ENCODE measurements around the gene ARMCX6. TPM values are rescaled to one million over a fixed set of nuclear protein-coding genes. Genes with fewer than 3 reads are reported as not detected.

Gene ARMCX6
- total RNA-seq, 1 experiment from 2014 or later, result 32.2 TPM

GRCh38 chrX:101605146-101605545, 12.7 kb downstream of the ARMCX6 start:
- Histone ChIP-seq H2AFZ (ENCODE audit: low read depth, low read length, poor library complexity, severe bottlenecking) (no peak overlapping the region), H3K4me3 (replicated peaks in 1 of 2; ENCODE audit: low read depth in 1 of 2, low read length in 2 of 2) (no peak overlapping the region), H3K9me3 (ENCODE audit: control insufficient read depth in 1 of 2, insufficient read depth in 1 of 2, low read depth in 1 of 2, low read length in 2 of 2) (no peaks in the 10 kb centered on the region), H3K27me3 (ENCODE audit: insufficient read depth, low read length) (0 out of 2 replicates have a peak, but pooled peaks cover 3% of the 10 kb centered on the region), H3K36me3 (ENCODE audit: control insufficient read depth in 1 of 2, insufficient read depth in 2 of 2, low read length in 2 of 2) (no peaks in the 10 kb centered on the region), H3K27ac (ENCODE audit: low read depth, low read length) (no peak overlapping the region), H3K9me2 (ENCODE audit: insufficient read depth) (no peaks in the 10 kb centered on the region), H3K4me1 (ENCODE audit: control insufficient read depth in 1 of 2, insufficient read depth in 2 of 2, low read length in 2 of 2) (no peaks in the 10 kb centered on the region), H3K4me2 (ENCODE audit: low read length) (no peak overlapping the region), H3K9ac (ENCODE audit: low read length) (no peak overlapping the region), H4K20me1 (ENCODE audit: insufficient read depth) (no peaks in the 10 kb centered on the region), H3K79me2 (ENCODE audit: insufficient read depth, low read length) (no peaks in the 10 kb centered on the region)
- intact Hi-C loops (cut with micrococcal nuclease), result no loop called here
- ChIA-PET RAD21 (ENCODE audit: low non-redundant PET in 1 of 2, low total read pairs in 2 of 2, uncharacterized antibody in 2 of 2, unreplicated experiment in 2 of 2) (no interaction called here), CTCF (no interaction called here), POLR2A (no interaction called here)
- TF ChIP-seq POLR2A (IDR thresholded peaks at IDR 0.05; ENCODE audit: borderline replicate concordance, extremely low read depth, insufficient read depth, insufficient read length) (no peak), EZH2 (IDR thresholded peaks at IDR 0.05) (no peak), EZH2phosphoT487 (IDR thresholded peaks at IDR 0.05; ENCODE audit: borderline replicate concordance) (no peak), ZNF274 (IDR thresholded peaks at IDR 0.05; ENCODE audit: low read depth, low read length) (no peak), SP1 (IDR thresholded peaks at IDR 0.05; ENCODE audit: low read depth) (no peak), JUND (IDR thresholded peaks at IDR 0.05) (no peak), POLR2AphosphoS5 (IDR thresholded peaks at IDR 0.05; ENCODE audit: low read depth, low read length) (no peak), ZBTB33 (IDR thresholded peaks at IDR 0.05; ENCODE audit: extremely low read depth, insufficient replicate concordance, low read length) (no peak), EGR1 (IDR thresholded peaks at IDR 0.05; ENCODE audit: low read depth) (no peak), SIN3A (IDR thresholded peaks at IDR 0.05; ENCODE audit: low read depth) (no peak), CBX3 (IDR thresholded peaks at IDR 0.05; ENCODE audit: low read depth) (no peak), REST (IDR thresholded peaks at IDR 0.05; ENCODE audit: low read depth) (no peak)
- ATAC-seq, result no peak
- no TSS peak for BruUV-seq (replicated peaks)
- no peak for DNase-seq (ENCODE audit: low read depth, low spot score)
